H9 (cell line): ENCODE data around the gene STK11. TPM values are rescaled to one million over a fixed set of nuclear protein-coding genes. Genes with fewer than 3 reads are reported as not detected.

Source experiments
- DNase-seq: peaks from one replicate; pipeline ENCODE4 v3.0.0-alpha.2; 2017
- H2AFZ ChIP-seq: one replicate; pipeline ENCODE4 v1.6.1; 2013; ENCODE audit warnings: mild to moderate bottlenecking, low read length, control low read depth, moderate library complexity
- H2AK5ac ChIP-seq: 2 replicates; pipeline ENCODE4 v1.6.1; 2013; ENCODE audit warnings: low read length, control low read depth, mixed read lengths; ENCODE audit not compliant: insufficient read length
- H2BK120ac ChIP-seq: one replicate; pipeline ENCODE4 v1.6.1; 2013; ENCODE audit warnings: low read depth, mild to moderate bottlenecking, low read length, control low read depth, inconsistent platforms; ENCODE audit not compliant: poor library complexity, severe bottlenecking
- H2BK12ac ChIP-seq: 2 replicates; pipeline ENCODE4 v1.6.1; 2013; ENCODE audit warnings: low read length, control low read depth, mixed read lengths, low read depth; ENCODE audit not compliant: insufficient read length
- H2BK15ac ChIP-seq: 2 replicates; pipeline ENCODE4 v1.6.1; 2013; ENCODE audit warnings: low read depth, low read length, control low read depth
- H2BK20ac ChIP-seq: one replicate; pipeline ENCODE4 v1.6.1; 2013; ENCODE audit warnings: low read depth, mild to moderate bottlenecking, low read length, control low read depth, inconsistent platforms; ENCODE audit not compliant: poor library complexity, severe bottlenecking
- H2BK5ac ChIP-seq: 2 replicates; pipeline ENCODE4 v1.6.1; 2013; ENCODE audit warnings: low read length, control low read depth, mixed read lengths; ENCODE audit not compliant: insufficient read length
- H3K14ac ChIP-seq: 2 replicates; pipeline ENCODE4 v1.6.1; 2013; ENCODE audit warnings: low read length, control low read depth; ENCODE audit not compliant: insufficient read depth
- H3K18ac ChIP-seq: 2 replicates; pipeline ENCODE4 v1.6.1; 2013; ENCODE audit warnings: low read depth, mild to moderate bottlenecking, mixed read lengths, low read length, control low read depth; ENCODE audit not compliant: insufficient read length
- H3K23ac ChIP-seq: 2 replicates; pipeline ENCODE4 v1.6.1; 2013; ENCODE audit warnings: low read length, control low read depth, mixed read lengths, low read depth; ENCODE audit not compliant: insufficient read length
- H3K23me2 ChIP-seq: 2 replicates; pipeline ENCODE4 v1.6.1; 2013; ENCODE audit warnings: low read depth, mild to moderate bottlenecking, mixed read lengths, low read length, control low read depth; ENCODE audit not compliant: insufficient read length, poor library complexity, severe bottlenecking
- H3K27ac ChIP-seq: 2 replicates; pipeline ENCODE4 v1.5.1; 2013; ENCODE audit warnings: low read length, control low read depth, mixed read lengths, low read depth; ENCODE audit not compliant: insufficient read length
- H3K27me3 ChIP-seq: 2 replicates; pipeline ENCODE4 v1.6.1; 2013; ENCODE audit warnings: low read length, control low read depth, inconsistent platforms; ENCODE audit not compliant: insufficient read depth
- H3K4ac ChIP-seq: 2 replicates; pipeline ENCODE4 v1.6.1; 2013; ENCODE audit warnings: low read depth, mild to moderate bottlenecking, control low read depth, inconsistent platforms, low read length, moderate library complexity
- H3K4me1 ChIP-seq: 2 replicates; pipeline ENCODE4 v1.6.1; 2013; ENCODE audit warnings: low read length, control low read depth, inconsistent platforms; ENCODE audit not compliant: insufficient read depth
- H3K4me2 ChIP-seq: 2 replicates; pipeline ENCODE4 v1.6.1; 2013; ENCODE audit warnings: low read length, control low read depth, mixed read lengths; ENCODE audit not compliant: insufficient read length, insufficient read depth
- H3K56ac ChIP-seq: 2 replicates; pipeline ENCODE4 v1.6.1; 2013; ENCODE audit warnings: low read depth, mild to moderate bottlenecking, mixed read lengths, low read length, control low read depth; ENCODE audit not compliant: insufficient read length
- H3K79me1 ChIP-seq: 2 replicates; pipeline ENCODE4 v1.6.1; 2013; ENCODE audit warnings: low read depth, mild to moderate bottlenecking, moderate library complexity, low read length, control low read depth, inconsistent platforms; ENCODE audit not compliant: insufficient read depth, poor library complexity, severe bottlenecking
- H3K79me2 ChIP-seq: 2 replicates; pipeline ENCODE4 v1.6.1; 2013; ENCODE audit warnings: low read length, control low read depth, inconsistent platforms; ENCODE audit not compliant: insufficient read depth
- H3K9ac ChIP-seq: 2 replicates; pipeline ENCODE4 v1.6.1; 2013; ENCODE audit warnings: low read length, control low read depth, mixed read lengths; ENCODE audit not compliant: insufficient read length; ENCODE audit errors: extremely low read depth
- H3K9me3 ChIP-seq: one replicate; pipeline ENCODE4 v1.6.1; 2013; ENCODE audit warnings: low read depth, low read length, inconsistent platforms; ENCODE audit not compliant: control insufficient read depth
- H3T11ph ChIP-seq: one replicate; pipeline ENCODE4 v1.6.1; 2013; ENCODE audit warnings: mild to moderate bottlenecking, low read length, control low read depth, inconsistent platforms
- H4K20me1 ChIP-seq: one replicate; pipeline ENCODE4 v1.6.1; 2013; ENCODE audit not compliant: control insufficient read depth, insufficient read length, insufficient read depth
- H4K5ac ChIP-seq: 2 replicates; pipeline ENCODE4 v1.6.1; 2013; ENCODE audit warnings: low read depth, mild to moderate bottlenecking, mixed read lengths, low read length, control low read depth; ENCODE audit not compliant: insufficient read length
- H4K8ac ChIP-seq: replicated peaks from 2 replicates; pipeline ENCODE4 v1.6.1; 2013; ENCODE audit warnings: low read length, control low read depth, mixed read lengths, low read depth; ENCODE audit not compliant: insufficient read length
- H4K91ac ChIP-seq: 2 replicates; pipeline ENCODE4 v1.6.1; 2013; ENCODE audit warnings: low read depth, mild to moderate bottlenecking, moderate library complexity, mixed read lengths, low read length, control low read depth; ENCODE audit not compliant: insufficient read length
- H3K27ac Mint-ChIP-seq, 3 experiments: 2 replicates in 2 of 3; 3 replicates in 1 of 3; pipeline ENCODE4 v1.8.0; 2020 to 2021; ENCODE audit warnings: mixed read lengths in 3 of 3, mild to moderate bottlenecking in 1 of 3, moderate library complexity in 1 of 3
- H3K27me3 Mint-ChIP-seq: 2 replicates; pipeline ENCODE4 v1.8.0; 2021; ENCODE audit warnings: low read depth, mild to moderate bottlenecking, moderate library complexity, mixed read lengths
- H3K36me3 Mint-ChIP-seq, 3 experiments: 2 replicates in 2 of 3; 3 replicates in 1 of 3; pipeline ENCODE4 v1.8.0; 2020 to 2021; ENCODE audit warnings: low read depth in 3 of 3, mixed read lengths in 3 of 3; ENCODE audit not compliant: insufficient read depth in 1 of 3
- H3K4me1 Mint-ChIP-seq, 2 experiments: 2 replicates each; pipeline ENCODE4 v1.8.0; 2020; ENCODE audit warnings: mixed read lengths in 2 of 2
- H3K4me3 Mint-ChIP-seq, 2 experiments: 2 replicates in 1 of 2; 3 replicates in 1 of 2; pipeline ENCODE4 v1.8.0; 2020 to 2021; ENCODE audit warnings: mild to moderate bottlenecking in 2 of 2, mixed read lengths in 2 of 2, moderate library complexity in 1 of 2
- H3K9me3 Mint-ChIP-seq, 2 experiments: 2 replicates in 1 of 2; 3 replicates in 1 of 2; pipeline ENCODE4 v1.8.0; 2020; ENCODE audit warnings: mild to moderate bottlenecking in 2 of 2, mixed read lengths in 2 of 2, moderate library complexity in 1 of 2
- CTCF ChIP-seq: fragments of 200-600 bp; sonication (generic); conservative IDR thresholded peaks from 3 replicates; pipeline ENCODE4 v1.8.0; 2021; ENCODE audit warnings: antibody characterized with exemption, mild to moderate bottlenecking
- WGBS: extraction: QIAGEN DNeasy Blood & Tissue Kit; methylation state at CpG from one replicate; pipeline ENCODE4 v1.1.7; 2013; ENCODE audit warnings: missing lambda C conversion rate, low lambda C conversion rate, mixed read lengths; ENCODE audit not compliant: insufficient read length; ENCODE audit errors: extremely low coverage; 5-methylcytosine and 5-hydroxymethylcytosine counted together
- total RNA-seq: library from RNA; stranded (reverse); gene quantifications from 2 replicates; pipeline ENCODE4 v1.2.1, GENCODE V29; 2021

Gene STK11
- total RNA-seq, 1 experiment from 2014 or later, result 74.3 TPM

GRCh38 chr19:1270213-1270853 lies 64.8 kb downstream of the STK11 start:
- H3K27me3 ChIP-seq, result no peaks in the 10 kb centered on the region
- H3K18ac ChIP-seq, result peak overlapping the region; percentile 43
- Mint-ChIP-seq H3K4me1 (peaks cover 51 to 61% of the 10 kb centered on the region in 2 experiments), H3K36me3 (peaks cover 36 to 49% (median 46%) of the 10 kb centered on the region in 3 experiments), H3K4me3 (peak overlapping the region; percentile 85 to 90), H3K27ac (peak overlapping the region; percentile 95 to 99 (median 95)), H3K9me3 (no peaks in the 10 kb centered on the region), H3K27me3 (peaks cover 13% of the 10 kb centered on the region)
- no peak overlapping the region for H4K91ac ChIP-seq
- H3K14ac ChIP-seq, result peak overlapping the region; percentile 72; the same call in 1 of the 2 replicates
- no peak overlapping the region for H2AFZ ChIP-seq
- H3K9ac ChIP-seq, result peak overlapping the region; percentile 86
- peaks cover 9% of the 10 kb centered on the region for H3K79me1 ChIP-seq
- H4K20me1 ChIP-seq, result no peaks in the 10 kb centered on the region
- no peak overlapping the region for H2AK5ac ChIP-seq
- H3T11ph ChIP-seq, result no peak overlapping the region
- no peak overlapping the region for H2BK12ac ChIP-seq
- H2BK15ac ChIP-seq, result no peak overlapping the region
- H4K8ac ChIP-seq, result no peak overlapping the region
- no peak overlapping the region for H4K5ac ChIP-seq
- H3K4me2 ChIP-seq, result peak overlapping the region; percentile 87
- no peaks in the 10 kb centered on the region for H3K9me3 ChIP-seq
- no peak for TF ChIP-seq CTCF
- no peak for DNase-seq
- no peak overlapping the region for H2BK5ac ChIP-seq
- no peak overlapping the region for H3K27ac ChIP-seq
- H3K4ac ChIP-seq, result no peak overlapping the region
- no CpG with 5 or more reads among the region's 8 CpGs for WGBS
- no peak overlapping the region for H3K56ac ChIP-seq
- H3K4me1 ChIP-seq, result no peaks in the 10 kb centered on the region; the same call in 1 of the 2 replicates
- H3K23me2 ChIP-seq, result peaks cover 20% of the 10 kb centered on the region
- no peak overlapping the region for H3K23ac ChIP-seq
- H2BK120ac ChIP-seq, result no peak overlapping the region
- H3K79me2 ChIP-seq, result peaks cover 4% of the 10 kb centered on the region; the same call in 1 of the 2 replicates
- H2BK20ac ChIP-seq, result no peak overlapping the region
